GM12878 (cell line): ENCODE measurements around the gene HOXD1. TPM values are rescaled to one million over a fixed set of nuclear protein-coding genes. Genes with fewer than 3 reads are reported as not detected.

ENCODE experiments used
- ATAC-seq: fragments of 200-7000 bp; cut with Tn5 transposase; 3 replicates; pipeline ENCODE4 v1.9.1; 2020; ENCODE audit warnings: mild to moderate bottlenecking, moderate library complexity
- BruUV-seq: library from RNA; stranded (reverse); fragments of 400-500 nt; replicated peaks from 2 replicates; lab custom pipeline; 2021; lab: Mats Ljungman, UMichigan
- CTCF ChIA-PET: fragments of 300-600 bp; sonication (Branson Sonifier 250); formaldehyde crosslinking; extraction: SDS; loops from one replicate; lab custom pipeline; 2021; ENCODE audit warnings: inconsistent platforms; lab: Yijun Ruan, JAX
- POLR2A ChIA-PET: fragments of 350-600 bp; formaldehyde crosslinking; extraction: SDS; loops from one replicate; lab custom pipeline; 2021; ENCODE audit warnings: inconsistent platforms; lab: Charles Lee
- RAD21 ChIA-PET: fragments of 300-600 bp; sonication (Branson Sonifier 250); formaldehyde crosslinking; loops from one replicate; lab custom pipeline; 2023; ENCODE audit warnings: antibody characterized with exemption; ENCODE audit not compliant: unreplicated experiment; lab: Charles Lee
- SMC1A ChIA-PET: fragments of 300-600 bp; sonication (Branson Sonifier 250); formaldehyde crosslinking; loops from one replicate; lab custom pipeline; 2023; ENCODE audit not compliant: unreplicated experiment, uncharacterized antibody; lab: Charles Lee
- DNase-seq: peaks from one replicate; pipeline ENCODE4 v3.0.0-alpha.2; 2011; ENCODE audit warnings: low read depth, low spot score
- FAIRE-seq: peaks from 3 replicates; lab custom pipeline; 2011; peaks lifted over from hg19 to GRCh38; lab: Jason Lieb, UNC
- H2AFZ ChIP-seq: 2 replicates; pipeline ENCODE4 v1.6.0; 2011; ENCODE audit warnings: low read depth, low read length, control low read depth; ENCODE audit not compliant: control insufficient read depth
- H3K27ac ChIP-seq: 2 replicates; pipeline ENCODE4 v1.5.1; 2011; ENCODE audit warnings: control low read depth; ENCODE audit not compliant: control insufficient read depth, insufficient read depth
- H3K27me3 ChIP-seq, 2 experiments: replicated peaks in 1 of 2; 2 replicates each; pipeline versions ENCODE4 v1.6.0 to v1.6.1; 2011; ENCODE audit warnings: low read length in 1 of 2; ENCODE audit not compliant: control insufficient read depth in 2 of 2, insufficient read depth in 2 of 2
- H3K36me3 ChIP-seq, 2 experiments: 2 replicates each; pipeline ENCODE4 v1.5.1; 2011; ENCODE audit warnings: low read length in 1 of 2; ENCODE audit not compliant: control insufficient read depth in 2 of 2, insufficient read depth in 2 of 2
- H3K4me1 ChIP-seq: 2 replicates; pipeline ENCODE4 v1.6.1; 2011; ENCODE audit warnings: mild to moderate bottlenecking, low read length, moderate library complexity, mixed read lengths; ENCODE audit not compliant: control insufficient read depth, insufficient read depth
- H3K4me2 ChIP-seq: 2 replicates; pipeline ENCODE4 v1.6.0; 2011; ENCODE audit warnings: control low read depth; ENCODE audit not compliant: control insufficient read depth, insufficient read depth
- H3K4me3 ChIP-seq: fragments of 200-600 bp; sonication (generic); 2 replicates; pipeline ENCODE4 v1.5.1; 2016
- H3K79me2 ChIP-seq: 2 replicates; pipeline ENCODE4 v1.6.0; 2011; ENCODE audit warnings: low read length; ENCODE audit not compliant: control insufficient read depth, insufficient read depth
- H3K9ac ChIP-seq: 2 replicates; pipeline ENCODE4 v1.8.0; 2011; ENCODE audit warnings: low read length, control low read depth, mixed read lengths; ENCODE audit not compliant: control insufficient read depth, insufficient read depth
- H3K9me3 ChIP-seq: replicated peaks from 3 replicates; pipeline ENCODE4 v1.5.1; 2011; ENCODE audit warnings: mild to moderate bottlenecking, low read length; ENCODE audit not compliant: control insufficient read depth, insufficient read depth
- H4K20me1 ChIP-seq: 2 replicates; pipeline ENCODE4 v1.6.0; 2011; ENCODE audit not compliant: control insufficient read depth, insufficient read depth
- BACH1 ChIP-seq: fragments of 450-650 bp; IDR thresholded peaks from 2 replicates; pipeline ENCODE4 v1.6.1; 2017; ENCODE audit warnings: mild to moderate bottlenecking, borderline replicate concordance
- BRCA1 ChIP-seq: IDR thresholded peaks from 2 replicates; pipeline ENCODE4 v1.6.1; 2011; ENCODE audit warnings: low read depth, low read length, improper control_type of control experiment
- CHD2 ChIP-seq: IDR thresholded peaks from 2 replicates; pipeline ENCODE4 v1.6.1; 2011; ENCODE audit warnings: low read depth, low read length, improper control_type of control experiment, borderline replicate concordance
- ELK1 ChIP-seq: IDR thresholded peaks from 2 replicates; pipeline ENCODE4 v1.6.1; 2012; ENCODE audit warnings: low read depth, low read length, improper control_type of control experiment
- ESRRA ChIP-seq: IDR thresholded peaks from 2 replicates; pipeline ENCODE4 v1.6.1; 2012; ENCODE audit warnings: mild to moderate bottlenecking, low read length, improper control_type of control experiment
- EZH2 ChIP-seq: IDR thresholded peaks from 2 replicates; pipeline ENCODE4 v1.6.1; 2012; ENCODE audit warnings: low read depth, mild to moderate bottlenecking, control low read depth, inconsistent platforms, low read length, borderline replicate concordance; ENCODE audit not compliant: control insufficient read depth
- IRF3 ChIP-seq: fragments of 450-650 bp; IDR thresholded peaks from 2 replicates; pipeline ENCODE4 v1.6.1; 2014; ENCODE audit warnings: mild to moderate bottlenecking
- IRF4 ChIP-seq: IDR thresholded peaks from 2 replicates; pipeline ENCODE4 v1.6.1; 2011; ENCODE audit warnings: low read depth, low read length
- JUND ChIP-seq: IDR thresholded peaks from 2 replicates; pipeline ENCODE4 v1.6.1; 2012; ENCODE audit warnings: low read depth, mild to moderate bottlenecking, low read length, improper control_type of control experiment, moderate library complexity
- POU2F2 ChIP-seq: IDR thresholded peaks from 3 replicates; pipeline ENCODE4 v1.6.1; 2011; ENCODE audit warnings: low read depth, mild to moderate bottlenecking, low read length, borderline replicate concordance
- SPI1 ChIP-seq: IDR thresholded peaks from 2 replicates; pipeline ENCODE4 v1.6.1; 2011; ENCODE audit warnings: low read depth, mild to moderate bottlenecking, low read length, moderate library complexity, borderline replicate concordance; ENCODE audit not compliant: insufficient read depth
- TAF1 ChIP-seq: IDR thresholded peaks from 2 replicates; pipeline ENCODE4 v1.6.1; 2011; ENCODE audit warnings: mild to moderate bottlenecking, low read depth, low read length, borderline replicate concordance
- TCF7 ChIP-seq: IDR thresholded peaks from 2 replicates; pipeline ENCODE4 v1.6.1; 2014; ENCODE audit warnings: antibody characterized with exemption, borderline replicate concordance
- WGBS: methylation state at CpG from one replicate; pipeline ENCODE4 v1.1.6; 2016; ENCODE audit warnings: low lambda C conversion rate; ENCODE audit not compliant: insufficient replicate concordance, insufficient coverage; ENCODE audit errors: missing lambda C conversion rate; 5-methylcytosine and 5-hydroxymethylcytosine counted together
- in situ Hi-C: fragments of 300-500 bp; cut with MboI; formaldehyde crosslinking; loops from 9 replicates; pipeline ENCODE4 v1.14.3; 2018; ENCODE audit warnings: mixed read lengths
- intact Hi-C: fragments of 100-400 bp; cut with micrococcal nuclease; formaldehyde crosslinking; loops from one replicate; pipeline ENCODE4 v1.14.2; 2022; ENCODE audit not compliant: unreplicated experiment
- polyA plus RNA-seq, 11 experiments: library from polyadenylated mRNA; depleted of rRNA in 4 of 11; unstranded in 6 of 11; stranded (reverse) in 5 of 11; fragments of >200 nt; fragmentation: Nextera tagmentation in 4 of 11; fragmentation: Illumina TruSeq in 1 of 11; extraction: Ambion mirVana in 4 of 11; extraction: Trizol in 1 of 11; gene quantifications; 1 replicate in 1 of 11; 2 replicates in 10 of 11; pipeline versions ENCODE4 v1.2.1 to v1.2.3, GENCODE V29; 2011 to 2016; ENCODE audit warnings: inconsistent platforms in 2 of 11, missing spikeins in 2 of 11, low read depth in 1 of 11
- total RNA-seq, 4 experiments: library from RNA; depleted of rRNA in 3 of 4; stranded (reverse); fragments of >200 nt in 3 of 4; fragmentation: Illumina TruSeq in 1 of 4; extraction: Trizol in 1 of 4; gene quantifications; 2 replicates each; pipeline versions ENCODE4 v1.2.1 to v1.2.3, GENCODE V29; 2013 to 2021

The HOXD1 gene
- total and polyA plus RNA-seq, 10 of the 15 experiments (the other 5 are each of a cell fraction or from before 2014, with no cell fraction given): not detected

GRCh38 chr2:176156301-176156806, 32.1 kb upstream of the HOXD1 start (continued):
- TF ChIP-seq ELK1: no peak
- no peak for TF ChIP-seq TCF7
- no peak for TF ChIP-seq SPI1
- TF ChIP-seq IRF3: no peak
- TF ChIP-seq CHD2: no peak
- TF ChIP-seq TAF1: no peak
- TF ChIP-seq BACH1: no peak
- no peak for TF ChIP-seq EZH2

GRCh38 chr2:176156807-176157498, 31.5 kb upstream of the HOXD1 start, which contains the start of gene HOXD3:
HOXD3 (plus strand) TSS chr2:176157307; CDS start chr2:176169115, 11,808 bp downstream.
- SMC1A ChIA-PET: no interaction called here
- H3K9me3 ChIP-seq: no peaks in the 10 kb centered on the region; the same call in 2 of the 3 replicates
- 31% methylated on average over 37 of the region's 48 CpGs for WGBS
- in situ Hi-C loops: no loop called here
- RAD21 ChIA-PET: no interaction called here
- no peaks in the 10 kb centered on the region for H3K36me3 ChIP-seq
- TF ChIP-seq BRCA1 (no peak), POU2F2 (no peak), IRF4 (no peak), JUND (no peak), ESRRA (no peak)
- H3K9ac ChIP-seq: no peak within 1 kb of the TSS
- ATAC-seq (no peak), DNase-seq (no peak), FAIRE-seq (no peak)
- intact Hi-C loops: no loop called here
- no peak within 1 kb of the TSS for H3K27ac ChIP-seq
- no TSS peak for BruUV-seq
- H2AFZ ChIP-seq: no peak within 1 kb of the TSS
- H3K4me2 ChIP-seq: no peak within 1 kb of the TSS
- CTCF ChIA-PET: no interaction called here
- peaks cover 3 to 33% of the 10 kb centered on the region in 2 experiments for H3K27me3 ChIP-seq
- no peaks in the 10 kb centered on the region for H3K79me2 ChIP-seq
- H4K20me1 ChIP-seq: no peaks in the 10 kb centered on the region
- no peaks in the 10 kb centered on the region for H3K4me1 ChIP-seq
- H3K4me3 ChIP-seq: no peak within 1 kb of the TSS
- POLR2A ChIA-PET: no interaction called here
